ENCODE measurements around the gene CHST8. TPM values are rescaled to one million over a fixed set of nuclear protein-coding genes. Genes with fewer than 3 reads are reported as not detected.
"Not testable (repeated sequence)": the region's sequence is repeated elsewhere in the genome, so short reads cannot be mapped to it uniquely, and the experiment has no call there.

The CHST8 gene
- total RNA-seq, 1 donor: not detected

DNA sequence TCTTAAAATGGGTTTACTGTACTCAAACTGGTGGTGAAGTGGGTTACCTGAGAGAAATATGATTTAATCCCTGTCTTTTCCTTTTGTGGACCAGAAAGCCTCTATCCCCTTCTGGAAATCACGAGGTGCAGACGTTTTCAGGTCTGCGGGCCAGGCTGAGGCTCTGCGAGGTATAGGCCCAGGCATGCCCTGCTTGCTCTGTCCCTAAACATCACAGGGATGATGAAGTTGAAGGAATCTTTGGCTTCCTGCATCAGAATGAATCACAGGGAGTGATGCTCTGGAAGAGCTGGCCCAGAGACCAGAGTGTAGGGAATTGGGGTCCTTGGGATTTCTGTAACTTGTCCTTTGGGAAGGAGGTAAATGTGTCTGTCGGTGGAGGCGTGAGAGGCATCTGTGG is 18.4 kb upstream of the CHST8 start:
- no peak overlapping the region for H3K4me3 ChIP-seq (ENCODE audit: insufficient read depth, low read length)
- TF ChIP-seq, protein P1, sequence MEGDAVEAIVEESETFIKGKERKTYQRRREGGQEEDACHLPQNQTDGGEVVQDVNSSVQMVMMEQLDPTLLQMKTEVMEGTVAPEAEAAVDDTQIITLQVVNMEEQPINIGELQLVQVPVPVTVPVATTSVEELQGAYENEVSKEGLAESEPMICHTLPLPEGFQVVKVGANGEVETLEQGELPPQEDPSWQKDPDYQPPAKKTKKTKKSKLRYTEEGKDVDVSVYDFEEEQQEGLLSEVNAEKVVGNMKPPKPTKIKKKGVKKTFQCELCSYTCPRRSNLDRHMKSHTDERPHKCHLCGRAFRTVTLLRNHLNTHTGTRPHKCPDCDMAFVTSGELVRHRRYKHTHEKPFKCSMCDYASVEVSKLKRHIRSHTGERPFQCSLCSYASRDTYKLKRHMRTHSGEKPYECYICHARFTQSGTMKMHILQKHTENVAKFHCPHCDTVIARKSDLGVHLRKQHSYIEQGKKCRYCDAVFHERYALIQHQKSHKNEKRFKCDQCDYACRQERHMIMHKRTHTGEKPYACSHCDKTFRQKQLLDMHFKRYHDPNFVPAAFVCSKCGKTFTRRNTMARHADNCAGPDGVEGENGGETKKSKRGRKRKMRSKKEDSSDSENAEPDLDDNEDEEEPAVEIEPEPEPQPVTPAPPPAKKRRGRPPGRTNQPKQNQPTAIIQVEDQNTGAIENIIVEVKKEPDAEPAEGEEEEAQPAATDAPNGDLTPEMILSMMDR (IDR thresholded peaks at IDR 0.05; ENCODE audit: extremely low read depth, low read depth, low read length): no peak
- H3K4me2 ChIP-seq (ENCODE audit: insufficient read depth, low read length): no peak overlapping the region
- DNase-seq (ENCODE audit: insufficient read length, low spot score, missing footprints): no peak
- no peaks in the 10 kb centered on the region for H3K4me1 ChIP-seq (ENCODE audit: insufficient read depth, low read length)
- H4K20me1 ChIP-seq (ENCODE audit: insufficient read depth, low read length): no peaks in the 10 kb centered on the region
- no peaks in the 10 kb centered on the region for H3K79me2 ChIP-seq (ENCODE audit: insufficient read depth, low read length)
- H3K27me3 ChIP-seq (ENCODE audit: insufficient read depth, low read length): peaks cover 3% of the 10 kb centered on the region
- peaks cover 7% of the 10 kb centered on the region for H3K9me3 ChIP-seq (ENCODE audit: low read depth, low read length)
- no peak overlapping the region for H2AFZ ChIP-seq (ENCODE audit: low read length)
- no peak overlapping the region for H3K27ac ChIP-seq (ENCODE audit: low read depth, low read length)
- no peaks in the 10 kb centered on the region for H3K36me3 ChIP-seq (ENCODE audit: insufficient read depth, low read length)

DNA sequence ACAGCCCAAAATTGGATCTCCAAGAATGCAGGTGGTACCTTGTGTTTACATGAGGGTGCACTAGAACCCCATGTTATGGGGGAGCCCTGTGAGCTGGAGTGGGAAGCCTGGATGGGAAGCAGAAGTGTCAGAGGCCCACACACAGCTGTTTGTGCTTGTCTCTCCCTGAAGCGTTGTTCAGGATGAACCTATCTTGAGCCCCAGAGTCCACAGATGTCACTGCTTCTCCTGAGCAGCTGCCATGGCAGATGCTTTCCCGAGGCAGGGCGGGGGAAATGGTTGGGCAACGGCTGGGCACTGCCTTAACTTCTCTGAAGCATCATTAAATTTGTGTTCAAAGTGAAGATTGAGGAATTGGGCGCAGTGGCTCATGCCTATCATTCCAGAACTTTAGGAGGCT is 17.1 kb upstream of the CHST8 start:
- Histone ChIP-seq H3K4me3 (ENCODE audit: insufficient read depth, low read length) (no peak overlapping the region), H3K9me3 (ENCODE audit: low read depth, low read length) (peaks cover 7% of the 10 kb centered on the region), H3K36me3 (ENCODE audit: insufficient read depth, low read length) (no peaks in the 10 kb centered on the region), H3K27ac (ENCODE audit: low read depth, low read length) (no peak overlapping the region), H3K27me3 (ENCODE audit: insufficient read depth, low read length) (peaks cover 3% of the 10 kb centered on the region), H4K20me1 (ENCODE audit: insufficient read depth, low read length) (no peaks in the 10 kb centered on the region), H3K4me1 (ENCODE audit: insufficient read depth, low read length) (no peaks in the 10 kb centered on the region), H3K4me2 (ENCODE audit: insufficient read depth, low read length) (no peak overlapping the region), H2AFZ (ENCODE audit: low read length) (no peak overlapping the region), H3K79me2 (ENCODE audit: insufficient read depth, low read length) (no peaks in the 10 kb centered on the region)
- DNase-seq (ENCODE audit: insufficient read length, low spot score, missing footprints): no peak
- TF ChIP-seq, protein P1 (IDR thresholded peaks at IDR 0.05; ENCODE audit: extremely low read depth, low read depth, low read length): no peak

DNA sequence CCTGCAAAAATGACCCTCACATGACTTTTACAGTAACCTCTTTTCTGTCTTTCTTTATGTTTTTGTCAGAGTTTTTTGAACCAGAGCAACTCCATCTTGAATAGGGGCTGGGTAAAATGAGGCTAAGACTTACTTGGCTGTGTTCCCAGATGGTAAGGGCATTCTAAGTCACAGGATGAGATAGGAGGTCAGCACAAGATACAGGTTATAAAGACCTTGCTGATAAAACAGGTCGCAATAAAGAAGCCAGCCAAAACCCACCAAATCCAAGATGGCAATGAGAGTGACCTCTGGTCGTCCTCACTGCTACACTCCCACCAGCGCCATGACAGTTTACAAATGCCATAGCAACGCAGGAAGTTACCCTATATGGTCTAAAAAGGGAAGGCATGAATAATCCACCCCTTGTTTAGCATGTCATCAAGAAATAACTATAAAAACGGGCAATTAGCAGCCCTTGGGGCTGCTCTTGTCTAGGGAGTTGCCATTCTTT is 15.9 kb upstream of the CHST8 start:
- H3K27me3 ChIP-seq (ENCODE audit: insufficient read depth, low read length); H3K9me3 ChIP-seq (ENCODE audit: low read depth, low read length); H3K27ac ChIP-seq (ENCODE audit: low read depth, low read length); DNase-seq (ENCODE audit: insufficient read length, low spot score, missing footprints); H3K4me3 ChIP-seq (ENCODE audit: insufficient read depth, low read length); H3K36me3 ChIP-seq (ENCODE audit: insufficient read depth, low read length); H4K20me1 ChIP-seq (ENCODE audit: insufficient read depth, low read length); H3K4me2 ChIP-seq (ENCODE audit: insufficient read depth, low read length); H2AFZ ChIP-seq (ENCODE audit: low read length); H3K4me1 ChIP-seq (ENCODE audit: insufficient read depth, low read length); H3K79me2 ChIP-seq (ENCODE audit: insufficient read depth, low read length): not testable (repeated sequence)

DNA sequence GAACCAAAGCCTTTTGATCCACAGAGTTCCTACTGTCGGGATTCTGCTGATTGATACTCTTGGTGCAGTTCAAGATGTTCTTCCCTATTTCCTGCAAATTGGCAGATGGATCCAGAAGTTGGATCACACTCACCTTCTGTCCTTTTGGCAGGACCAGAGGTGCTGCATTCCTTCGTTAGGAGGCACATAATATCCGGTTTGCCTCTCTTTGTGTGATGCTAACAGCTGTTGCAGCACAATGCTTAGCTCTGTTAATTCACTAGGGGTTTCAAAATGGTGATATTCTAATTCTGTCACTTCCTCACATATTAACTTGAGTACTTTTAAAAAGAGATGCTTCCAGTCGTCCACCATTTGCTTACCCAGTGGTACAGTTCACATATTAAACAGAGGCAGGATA is 15.2 kb upstream of the CHST8 start:
- Histone ChIP-seq H3K27me3 (ENCODE audit: insufficient read depth, low read length) (peaks cover 3% of the 10 kb centered on the region), H3K4me1 (ENCODE audit: insufficient read depth, low read length) (no peaks in the 10 kb centered on the region), H3K27ac (ENCODE audit: low read depth, low read length) (no peak overlapping the region), H3K4me3 (ENCODE audit: insufficient read depth, low read length) (no peak overlapping the region), H3K4me2 (ENCODE audit: insufficient read depth, low read length) (no peak overlapping the region), H2AFZ (ENCODE audit: low read length) (no peak overlapping the region), H3K36me3 (ENCODE audit: insufficient read depth, low read length) (no peaks in the 10 kb centered on the region), H4K20me1 (ENCODE audit: insufficient read depth, low read length) (no peaks in the 10 kb centered on the region), H3K79me2 (ENCODE audit: insufficient read depth, low read length) (no peaks in the 10 kb centered on the region), H3K9me3 (ENCODE audit: low read depth, low read length) (peaks cover 4% of the 10 kb centered on the region)
- TF ChIP-seq, protein P1 (IDR thresholded peaks at IDR 0.05; ENCODE audit: extremely low read depth, low read depth, low read length): no peak
- no peak for DNase-seq (ENCODE audit: insufficient read length, low spot score, missing footprints)

Measured in osteoblast (primary cell).